Astrocyte (in vitro differentiated cells and primary cell): ENCODE measurements around the gene PTOV1. TPM values are rescaled to one million over a fixed set of nuclear protein-coding genes. Genes with fewer than 3 reads are reported as not detected.

Experiments used
- DNase-seq: peaks from one replicate; pipeline ENCODE4 v3.0.0-alpha.2; 2010; ENCODE audit warnings: low read depth
- FAIRE-seq: peaks from 2 replicates; lab custom pipeline; 2011; peaks lifted over from hg19 to GRCh38; lab: Jason Lieb, UNC
- H2AFZ ChIP-seq: 2 replicates; pipeline ENCODE4 v1.6.0; 2012; ENCODE audit warnings: low read depth, low read length, inconsistent platforms
- H3K27ac ChIP-seq: 2 replicates; pipeline ENCODE4 v1.5.1; 2011; ENCODE audit warnings: low read depth, low read length, inconsistent platforms
- H3K27me3 ChIP-seq: 2 replicates; pipeline ENCODE4 v1.6.0; 2011; ENCODE audit warnings: low read length, inconsistent platforms; ENCODE audit not compliant: insufficient read depth
- H3K36me3 ChIP-seq: 2 replicates; pipeline ENCODE4 v1.5.1; 2011; ENCODE audit warnings: low read length, inconsistent platforms; ENCODE audit not compliant: insufficient read depth
- H3K4me1 ChIP-seq: 2 replicates; pipeline ENCODE4 v1.5.1; 2011; ENCODE audit warnings: low read length, inconsistent platforms; ENCODE audit not compliant: insufficient read depth
- H3K4me2 ChIP-seq: 2 replicates; pipeline ENCODE4 v1.6.0; 2012; ENCODE audit warnings: low read length, inconsistent platforms
- H3K4me3 ChIP-seq: 2 replicates; pipeline ENCODE4 v1.5.1; 2011; ENCODE audit warnings: low read depth, mild to moderate bottlenecking, low read length, inconsistent platforms; ENCODE audit not compliant: insufficient read depth
- H3K79me2 ChIP-seq: 2 replicates; pipeline ENCODE4 v1.6.0; 2012; ENCODE audit warnings: mild to moderate bottlenecking, low read length, inconsistent platforms; ENCODE audit not compliant: insufficient read depth
- H3K9ac ChIP-seq: 2 replicates; pipeline ENCODE4 v1.6.0; 2012; ENCODE audit warnings: mild to moderate bottlenecking, low read length, inconsistent platforms
- H3K9me3 ChIP-seq: 2 replicates; pipeline ENCODE4 v1.5.1; 2012; ENCODE audit warnings: low read depth, mild to moderate bottlenecking, low read length, inconsistent platforms; ENCODE audit not compliant: insufficient read depth
- H4K20me1 ChIP-seq: 2 replicates; pipeline ENCODE4 v1.6.0; 2012; ENCODE audit warnings: low read length, inconsistent platforms; ENCODE audit not compliant: insufficient read depth
- H3K27ac Mint-ChIP-seq: one replicate; pipeline ENCODE4 v1.8.0; 2021; ENCODE audit warnings: mild to moderate bottlenecking, mixed read lengths; ENCODE audit not compliant: unreplicated experiment
- H3K27me3 Mint-ChIP-seq: one replicate; pipeline ENCODE4 v1.8.0; 2021; ENCODE audit warnings: low read depth, mixed read lengths; ENCODE audit not compliant: unreplicated experiment
- H3K36me3 Mint-ChIP-seq: one replicate; pipeline ENCODE4 v1.8.0; 2021; ENCODE audit warnings: low read depth, mixed read lengths; ENCODE audit not compliant: unreplicated experiment
- H3K4me1 Mint-ChIP-seq: one replicate; pipeline ENCODE4 v1.8.0; 2021; ENCODE audit warnings: low read depth, mixed read lengths; ENCODE audit not compliant: unreplicated experiment
- H3K4me3 Mint-ChIP-seq: one replicate; pipeline ENCODE4 v1.8.0; 2021; ENCODE audit warnings: mild to moderate bottlenecking, moderate library complexity, mixed read lengths; ENCODE audit not compliant: unreplicated experiment
- H3K9me3 Mint-ChIP-seq: one replicate; pipeline ENCODE4 v1.8.0; 2021; ENCODE audit warnings: mild to moderate bottlenecking, mixed read lengths; ENCODE audit not compliant: unreplicated experiment
- CTCF ChIP-seq: IDR thresholded peaks from 2 replicates; pipeline ENCODE4 v1.5.1; 2011; ENCODE audit warnings: low read depth, mild to moderate bottlenecking, inconsistent platforms, low read length, moderate library complexity; ENCODE audit not compliant: insufficient read depth
- EZH2 ChIP-seq: IDR thresholded peaks from 2 replicates; pipeline ENCODE4 v1.6.1; 2012; ENCODE audit warnings: mild to moderate bottlenecking, low read length, inconsistent platforms; ENCODE audit not compliant: insufficient read depth
- total RNA-seq: library from RNA; stranded (reverse); gene quantifications from 2 replicates; pipeline ENCODE4 v1.2.1, GENCODE V29; 2021

PTOV1 gene
- total RNA-seq, 1 donor from 2014 or later = 162 TPM

DNA sequence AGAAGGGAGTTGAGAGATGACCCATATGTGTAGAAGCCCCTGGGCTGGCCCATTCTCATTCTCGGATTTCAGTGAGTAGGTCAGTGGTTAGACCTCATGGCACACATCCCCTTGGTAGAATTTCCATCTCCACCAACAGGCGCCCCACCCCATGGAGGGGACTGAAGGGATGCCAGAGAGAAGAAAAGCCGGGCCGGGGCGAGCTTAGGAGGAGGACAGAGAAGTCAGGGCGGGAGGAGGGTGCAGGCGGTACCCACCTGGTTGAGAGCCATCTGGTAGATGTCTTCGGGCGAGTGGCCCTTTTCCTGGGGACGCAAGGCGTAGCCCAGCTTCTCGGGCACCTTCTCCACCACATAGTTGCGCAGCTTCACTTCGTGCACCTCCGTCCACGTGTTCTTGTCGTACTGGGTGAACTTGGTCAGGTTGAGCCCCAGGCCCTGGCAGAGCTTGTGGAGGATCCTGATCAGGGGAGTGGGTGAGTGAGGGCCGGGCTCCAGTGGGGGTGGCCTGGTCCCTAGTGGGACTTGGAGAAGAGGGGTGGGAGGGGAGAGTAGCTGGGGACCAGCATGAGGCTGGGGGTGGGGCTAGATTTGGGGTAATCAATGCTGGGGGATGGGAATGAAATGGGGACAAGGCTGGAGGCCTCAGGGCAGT, 43.2 kb downstream of the PTOV1 start:
- no peak overlapping the region for H3K4me3 ChIP-seq
- no peak overlapping the region for H3K27ac ChIP-seq
- Mint-ChIP-seq H3K27ac (no peak overlapping the region), H3K4me3 (no peak overlapping the region), H3K4me1 (peaks cover 2% of the 10 kb centered on the region), H3K9me3 (no peaks in the 10 kb centered on the region), H3K27me3 (peaks cover 40% of the 10 kb centered on the region), H3K36me3 (peaks cover 2% of the 10 kb centered on the region)
- peaks cover 16% of the 10 kb centered on the region for H3K4me1 ChIP-seq
- no peaks in the 10 kb centered on the region for H4K20me1 ChIP-seq
- no peak overlapping the region for H3K4me2 ChIP-seq
- TF ChIP-seq CTCF = no peak
- TF ChIP-seq EZH2 = no peak
- H3K79me2 ChIP-seq = no peaks in the 10 kb centered on the region
- H3K36me3 ChIP-seq = no peaks in the 10 kb centered on the region
- H2AFZ ChIP-seq = no peak overlapping the region
- no peak overlapping the region for H3K9ac ChIP-seq
- FAIRE-seq = no peak
- no peak for DNase-seq
- no peaks in the 10 kb centered on the region for H3K27me3 ChIP-seq
- H3K9me3 ChIP-seq = peaks cover 7% of the 10 kb centered on the region

DNA sequence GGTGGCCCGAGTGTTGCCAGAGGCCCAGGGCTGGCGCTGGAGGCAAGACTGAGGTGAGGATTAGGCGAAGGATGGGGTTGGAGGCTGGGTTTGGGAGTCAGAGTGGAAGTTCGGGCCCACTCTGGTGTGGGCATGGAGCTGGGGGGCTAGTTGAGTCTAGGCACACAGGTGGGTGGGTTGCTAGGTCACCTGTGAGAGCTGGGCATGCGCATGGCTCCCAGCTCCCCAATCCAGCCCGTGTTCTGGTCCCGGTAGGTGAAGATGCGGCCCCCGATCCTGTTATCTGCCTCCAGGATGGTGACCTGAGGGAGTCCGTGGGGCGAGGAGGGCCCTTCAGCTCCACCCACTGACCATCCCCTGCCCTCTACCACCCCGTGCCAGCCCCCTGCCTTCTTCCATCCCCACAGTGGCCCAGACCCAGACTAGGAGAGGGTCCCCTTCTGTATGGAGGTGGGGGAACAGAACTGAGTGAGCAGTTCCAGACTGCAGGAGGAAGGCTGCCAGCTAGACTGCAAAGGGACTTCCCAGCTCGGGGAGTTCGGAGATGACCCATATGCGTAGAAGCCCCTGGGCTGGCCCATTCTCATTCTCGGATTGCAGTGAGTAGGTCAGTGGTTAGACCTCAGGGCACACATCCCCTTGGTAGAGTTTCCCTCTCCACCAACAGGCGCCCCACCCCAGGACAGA, 44.1 kb downstream of the PTOV1 start:
- Histone ChIP-seq H3K36me3 (no peaks in the 10 kb centered on the region), H3K4me3 (no peak overlapping the region), H3K4me2 (no peak overlapping the region), H3K9me3 (no peaks in the 10 kb centered on the region), H3K27me3 (no peaks in the 10 kb centered on the region), H3K79me2 (no peaks in the 10 kb centered on the region), H3K27ac (no peak overlapping the region), H4K20me1 (no peaks in the 10 kb centered on the region), H3K9ac (no peak overlapping the region), H3K4me1 (peaks cover 16% of the 10 kb centered on the region), H2AFZ (no peak overlapping the region)
- H3K27me3 Mint-ChIP-seq = peaks cover 40% of the 10 kb centered on the region
- H3K36me3 Mint-ChIP-seq = no peaks in the 10 kb centered on the region
- no peak overlapping the region for H3K4me3 Mint-ChIP-seq
- DNase-seq (no peak), FAIRE-seq (no peak)
- peaks cover 2% of the 10 kb centered on the region for H3K4me1 Mint-ChIP-seq
- no peak overlapping the region for H3K27ac Mint-ChIP-seq
- no peaks in the 10 kb centered on the region for H3K9me3 Mint-ChIP-seq
- no peak for TF ChIP-seq EZH2
- no peak for TF ChIP-seq CTCF
